LHCN-M2 (cell line): ENCODE results near the gene TRERF1. TPM values are rescaled to one million over a fixed set of nuclear protein-coding genes. Genes with fewer than 3 reads are reported as not detected.
"Not testable (repeated sequence)": the region's sequence is repeated elsewhere in the genome, so short reads cannot be mapped to it uniquely, and the experiment has no call there.

Source experiments
- DNase-seq: peaks from one replicate; pipeline ENCODE4 v3.0.0-alpha.2; 2012; ENCODE audit warnings: low read depth
- total RNA-seq: library from RNA; depleted of rRNA; stranded (reverse); fragments of >200 nt; gene quantifications from 2 replicates; pipeline ENCODE4 v1.2.3, GENCODE V29; 2014

The TRERF1 gene
- total RNA-seq, 1 experiment from 2014 or later: 4.0 TPM

DNA sequence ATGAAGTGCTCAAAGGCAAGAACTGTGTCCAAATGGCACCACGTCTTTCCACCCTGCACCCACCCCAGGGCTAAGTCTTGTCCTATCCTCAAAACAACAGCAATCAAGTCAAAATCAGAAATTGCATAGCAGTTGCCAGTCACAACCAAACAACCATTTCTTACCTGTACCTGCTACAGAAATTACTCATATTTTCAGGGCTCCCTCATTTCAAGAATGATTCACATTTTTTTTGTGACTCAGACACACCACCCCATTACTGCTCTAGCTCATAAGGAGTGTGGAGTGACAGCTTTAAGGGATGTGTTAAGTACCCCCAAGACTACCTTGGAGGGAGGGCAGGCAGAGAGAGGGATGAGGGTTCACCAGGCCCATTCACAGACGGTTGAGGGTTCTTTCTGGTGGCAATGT is 111.7 kb downstream of the TRERF1 start:
- no peak for DNase-seq

DNA sequence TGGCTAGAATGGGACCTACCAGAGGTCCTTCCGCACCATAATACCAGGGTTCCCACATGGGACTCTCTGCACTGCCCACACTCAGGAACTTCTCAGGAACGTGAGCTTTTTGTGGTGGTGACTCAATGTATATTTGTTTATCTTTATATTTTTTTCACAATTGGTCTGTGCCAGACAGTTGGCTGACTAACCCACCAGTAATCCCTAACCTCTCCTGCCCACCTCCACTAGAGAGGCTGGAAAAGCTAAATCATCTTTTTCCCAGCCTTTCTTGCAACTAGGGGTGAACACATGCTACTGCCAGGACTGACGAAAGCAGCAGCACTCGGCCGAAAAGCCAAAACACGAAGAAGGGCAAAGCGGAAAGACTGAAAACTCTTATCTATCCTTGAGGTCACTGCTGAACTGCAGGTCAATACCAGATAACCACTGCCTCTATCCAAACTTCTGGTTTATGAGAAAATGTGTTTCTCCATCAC is 112.9 kb downstream of the TRERF1 start:
- peak; percentile 99 for DNase-seq

DNA sequence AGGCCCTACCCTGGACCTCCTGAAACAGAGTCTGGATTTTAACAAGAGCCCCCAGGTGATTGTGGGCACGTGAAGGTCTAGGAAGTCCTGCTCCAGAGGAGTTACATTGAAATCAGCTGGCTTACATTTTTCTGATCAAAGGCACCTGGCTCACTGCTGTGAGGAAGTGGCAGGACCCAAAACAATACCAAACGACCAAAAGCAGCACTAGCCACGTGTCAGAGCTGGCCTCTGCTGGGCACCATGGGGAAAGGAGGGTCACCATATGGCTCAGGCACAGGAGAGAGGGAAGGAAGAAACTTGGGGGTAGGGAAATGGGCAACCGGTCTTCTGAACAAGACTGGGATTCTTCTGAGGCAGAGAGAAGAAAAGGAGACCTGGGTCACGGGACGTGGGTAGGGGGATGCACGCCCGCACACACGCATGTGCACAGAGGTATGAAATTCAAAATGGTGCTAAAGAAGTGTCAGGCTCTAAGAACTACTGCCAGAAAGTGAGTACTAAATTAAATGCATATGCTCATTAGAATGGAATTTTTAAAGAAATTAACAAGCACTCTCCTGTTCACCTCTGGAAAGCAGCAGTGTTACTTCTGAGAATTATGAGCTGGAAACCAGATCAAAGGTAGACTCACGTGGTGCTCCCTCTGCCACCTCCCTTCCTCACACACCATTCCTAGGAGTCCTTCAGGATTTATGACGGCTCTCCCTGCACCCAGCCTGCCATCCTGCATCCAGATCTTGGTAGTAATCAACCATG is 113.6 kb downstream of the TRERF1 start:
- no peak for DNase-seq

DNA sequence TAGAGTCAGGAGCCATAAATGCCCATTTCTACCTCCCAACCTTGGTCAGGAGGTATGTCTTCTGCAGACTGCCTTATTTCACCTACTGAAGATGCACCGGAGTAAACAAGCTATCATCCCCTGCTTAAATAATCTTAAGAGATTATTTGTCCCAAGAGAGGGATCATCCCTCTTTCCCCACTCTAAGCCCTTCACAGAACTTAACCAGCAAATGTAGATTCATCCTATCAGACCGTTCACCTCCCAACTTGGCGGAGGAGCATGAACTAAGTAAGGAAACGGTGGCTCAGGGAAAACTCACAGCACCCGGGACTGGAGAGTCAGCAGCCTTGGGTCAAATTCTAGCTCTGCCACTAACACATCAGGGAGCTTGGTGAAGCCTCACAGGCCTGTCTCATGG is 115.3 kb downstream of the TRERF1 start:
- DNase-seq: no peak

DNA sequence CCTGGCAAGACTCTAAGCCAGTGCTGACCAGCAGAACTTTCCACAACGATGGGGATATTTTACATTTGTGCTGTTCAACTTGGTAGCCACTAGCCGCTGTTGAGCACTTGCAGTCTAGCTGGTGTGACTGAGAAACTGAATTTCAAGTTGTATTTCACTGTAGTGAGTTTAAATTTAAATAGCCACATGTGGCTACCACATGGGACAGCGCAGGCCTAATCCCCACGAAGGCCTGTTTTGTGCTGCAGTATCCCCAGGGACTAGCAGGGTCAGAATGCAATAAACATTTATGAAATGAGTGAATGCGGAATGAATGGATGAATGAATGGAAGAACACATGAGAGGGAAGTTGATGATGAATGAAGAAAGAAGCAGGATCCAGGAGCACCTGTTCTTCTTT is 115.8 kb downstream of the TRERF1 start:
- no peak for DNase-seq

GRCh38 chr6:42334870-42335269 is 116.9 kb downstream of the TRERF1 start:
- DNase-seq: no peak

- DNase-seq: no peak
These were observed 118.1 kb downstream of the TRERF1 start for GRCh38 chr6:42333612-42334011.

DNA sequence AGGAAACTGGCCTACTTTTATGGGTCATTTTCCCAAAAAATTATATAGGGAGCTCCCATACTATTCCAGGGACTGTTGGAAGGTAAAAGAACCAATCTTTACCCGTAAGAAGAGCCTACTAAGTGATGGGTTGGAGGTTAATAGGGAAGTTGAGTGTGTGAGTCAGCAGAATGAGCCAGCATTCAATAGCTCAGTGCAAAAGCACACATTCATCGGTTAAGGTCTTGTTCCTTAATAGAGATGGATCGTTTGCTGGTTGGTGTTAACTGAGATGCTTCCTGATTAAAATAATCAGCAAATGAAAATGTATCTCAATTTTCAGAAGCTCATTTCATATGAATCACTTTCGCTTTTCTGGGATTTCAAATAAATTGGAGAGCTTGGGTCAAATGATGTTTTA is 118.8 kb downstream of the TRERF1 start:
- DNase-seq: no peak

DNA sequence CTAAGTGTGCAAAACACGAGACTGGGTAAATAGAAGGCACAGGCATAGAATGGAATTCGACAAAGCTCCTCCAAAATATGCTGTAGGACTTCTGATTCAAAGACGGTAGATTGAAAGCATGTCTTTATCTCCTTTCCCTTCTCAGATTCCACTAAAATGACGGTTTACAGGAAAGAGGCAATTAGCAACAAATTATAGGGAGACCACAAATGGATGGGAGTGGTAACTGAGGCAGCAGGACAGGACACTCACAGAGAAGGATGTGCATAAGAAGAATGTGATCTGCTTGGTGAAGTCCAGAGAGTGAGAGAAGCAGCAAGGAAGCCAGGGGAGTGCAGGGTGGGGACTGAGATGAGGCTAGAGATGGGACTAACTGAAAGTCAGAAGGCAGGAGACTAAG is 120.7 kb downstream of the TRERF1 start:
- no peak for DNase-seq

- DNase-seq: no peak
These were observed 125.5 kb downstream of the TRERF1 start for GRCh38 chr6:42326248-42326647.

DNA sequence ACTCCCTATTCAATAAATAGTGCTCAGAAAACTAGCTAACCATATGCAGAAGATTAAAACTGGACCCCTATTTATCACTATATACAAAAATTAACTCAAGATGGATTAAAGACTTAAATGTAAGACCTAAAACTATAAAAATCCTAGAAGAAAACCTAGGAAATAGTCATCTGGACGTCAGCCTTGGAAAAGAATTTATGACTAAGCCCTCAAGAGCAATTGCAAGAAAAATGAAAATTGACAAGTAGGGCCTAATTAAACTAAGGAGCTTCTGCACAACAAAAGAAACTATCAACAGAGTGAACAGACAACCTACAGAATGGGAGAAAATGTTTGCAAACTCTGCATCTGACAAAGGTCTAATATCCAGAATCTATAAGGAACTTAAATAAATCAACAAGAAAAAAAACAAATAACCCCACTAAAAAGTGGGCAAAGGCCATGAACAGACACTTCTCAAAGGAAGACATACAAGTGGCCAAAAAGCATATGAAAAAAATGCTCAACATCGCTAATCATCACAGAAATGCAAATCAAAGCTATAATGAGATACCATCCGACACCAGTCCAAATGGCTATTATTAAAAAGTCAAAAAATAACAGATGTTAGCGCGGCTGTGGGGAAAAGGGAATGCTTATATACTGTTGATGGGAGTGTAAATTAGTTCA is 126.9 kb downstream of the TRERF1 start:
- DNase-seq: not testable (repeated sequence)

- no peak for DNase-seq
These were observed 129.1 kb downstream of the TRERF1 start for GRCh38 chr6:42322676-42323075.

DNA sequence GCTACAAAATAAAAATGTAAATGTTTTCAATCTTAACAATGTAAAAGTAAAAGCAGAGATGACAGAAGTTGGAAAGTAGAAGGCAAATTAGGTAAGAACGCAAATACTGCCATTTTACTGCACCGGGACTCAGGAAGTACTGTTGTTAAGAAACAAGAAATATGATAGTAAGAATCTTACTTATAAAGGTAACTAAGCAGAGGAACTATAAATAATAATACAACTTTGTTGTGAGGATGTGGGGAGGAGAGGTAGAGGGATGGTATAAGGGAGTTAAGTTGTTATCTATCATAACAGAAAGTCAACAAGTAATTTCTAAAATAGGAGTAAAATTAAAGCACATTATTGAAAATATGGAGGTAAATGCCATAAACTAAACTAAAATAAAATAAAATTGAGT is 129.8 kb downstream of the TRERF1 start:
- no peak for DNase-seq

GRCh38 chr6:42320762-42321161 is 131.0 kb downstream of the TRERF1 start:
- DNase-seq: no peak

- DNase-seq: no peak
These were observed 133.2 kb downstream of the TRERF1 start for GRCh38 chr6:42318480-42318879.

DNA sequence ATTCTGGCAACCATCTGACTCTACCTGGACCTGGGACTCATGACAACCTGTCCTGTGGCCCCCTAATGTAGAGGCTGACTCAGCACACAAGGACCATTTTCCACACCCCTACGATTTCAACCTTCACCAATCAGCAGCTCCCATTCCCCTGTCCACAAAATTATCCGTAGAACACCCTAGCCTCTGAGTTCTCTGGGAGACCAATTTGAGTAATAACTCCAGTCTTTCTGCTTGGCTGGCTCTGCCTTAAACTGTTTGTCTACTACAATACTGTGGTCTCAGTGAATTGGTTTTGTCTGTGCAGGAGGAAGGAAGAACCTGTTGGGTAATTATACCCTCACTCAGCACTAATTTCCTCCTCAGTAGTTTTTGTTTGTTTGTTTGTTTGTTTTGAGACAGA is 134.7 kb downstream of the TRERF1 start:
- DNase-seq: no peak

- peak; percentile 96 for DNase-seq
These were observed 135.4 kb downstream of the TRERF1 start for GRCh38 chr6:42315991-42316970.

- DNase-seq: no peak
These were observed 136.3 kb downstream of the TRERF1 start for GRCh38 chr6:42315259-42315990.

- peak; percentile 50 for DNase-seq
These were observed 137.0 kb downstream of the TRERF1 start for GRCh38 chr6:42314571-42315258.

GRCh38 chr6:42313941-42314570 is 137.7 kb downstream of the TRERF1 start:
- DNase-seq: peak; percentile 68
